Endothelial cell of umbilical vein (primary cell): ENCODE results near the gene COBLL1.

Experiments
- EZH2 ChIP-seq: IDR thresholded peaks from 2 replicates; pipeline ENCODE4 v1.6.1; 2012; ENCODE audit warnings: borderline replicate concordance, low read depth, mild to moderate bottlenecking, moderate library complexity, low read length, inconsistent platforms; ENCODE audit not compliant: severe bottlenecking
- JUN ChIP-seq: IDR thresholded peaks from 2 replicates; pipeline ENCODE4 v1.6.1; 2011; ENCODE audit warnings: borderline replicate concordance, low read depth; ENCODE audit not compliant: insufficient read length, insufficient read depth
- POLR2A ChIP-seq: IDR thresholded peaks from 2 replicates; pipeline ENCODE4 v1.6.1; 2012; ENCODE audit warnings: low read depth, mild to moderate bottlenecking, control low read depth, low read length
- POLR2AphosphoS5 ChIP-seq: IDR thresholded peaks from 2 replicates; pipeline ENCODE4 v1.6.1; 2012; ENCODE audit warnings: low read depth, mild to moderate bottlenecking, control low read depth, low read length, moderate library complexity; ENCODE audit not compliant: insufficient read depth
- TF ChIP-seq, protein P1 (sequence below), 2 donors: IDR thresholded peaks; 1 replicate in 1 of 2; 2 replicates in 1 of 2; pipeline ENCODE4 v1.5.1; 2011; ENCODE audit warnings: low read length in 2 of 2, mild to moderate bottlenecking in 2 of 2, moderate library complexity in 2 of 2, control low read depth in 1 of 2, inconsistent platforms in 1 of 2, low read depth in 1 of 2; ENCODE audit not compliant: insufficient read depth in 1 of 2; ENCODE audit errors: extremely low read depth in 1 of 2
- TF ChIP-seq, protein P2 (sequence below): IDR thresholded peaks from 2 replicates; pipeline ENCODE4 v1.6.1; 2011; ENCODE audit not compliant: insufficient read depth, insufficient read length

DNA sequence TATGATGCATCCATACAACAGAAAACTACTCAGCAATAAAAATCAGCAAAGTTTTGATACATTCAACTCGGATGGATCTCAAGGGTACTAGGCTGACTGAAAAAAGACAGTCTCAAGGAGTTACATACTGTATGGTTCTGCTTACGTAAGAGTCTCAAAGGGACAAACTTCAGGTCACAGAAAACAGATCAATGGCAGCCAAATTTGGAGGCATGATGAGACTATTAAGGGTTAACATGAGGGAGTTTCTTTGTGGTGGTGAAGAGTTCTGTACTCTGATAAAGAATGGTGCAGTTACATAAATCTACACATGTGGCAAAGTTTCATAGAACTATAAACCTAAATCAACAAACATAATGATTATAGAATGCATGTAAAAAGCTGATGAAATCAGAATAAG lies 81.4 kb downstream of the COBLL1 start:
- TF ChIP-seq POLR2AphosphoS5 = no peak
- TF ChIP-seq, protein P1, sequence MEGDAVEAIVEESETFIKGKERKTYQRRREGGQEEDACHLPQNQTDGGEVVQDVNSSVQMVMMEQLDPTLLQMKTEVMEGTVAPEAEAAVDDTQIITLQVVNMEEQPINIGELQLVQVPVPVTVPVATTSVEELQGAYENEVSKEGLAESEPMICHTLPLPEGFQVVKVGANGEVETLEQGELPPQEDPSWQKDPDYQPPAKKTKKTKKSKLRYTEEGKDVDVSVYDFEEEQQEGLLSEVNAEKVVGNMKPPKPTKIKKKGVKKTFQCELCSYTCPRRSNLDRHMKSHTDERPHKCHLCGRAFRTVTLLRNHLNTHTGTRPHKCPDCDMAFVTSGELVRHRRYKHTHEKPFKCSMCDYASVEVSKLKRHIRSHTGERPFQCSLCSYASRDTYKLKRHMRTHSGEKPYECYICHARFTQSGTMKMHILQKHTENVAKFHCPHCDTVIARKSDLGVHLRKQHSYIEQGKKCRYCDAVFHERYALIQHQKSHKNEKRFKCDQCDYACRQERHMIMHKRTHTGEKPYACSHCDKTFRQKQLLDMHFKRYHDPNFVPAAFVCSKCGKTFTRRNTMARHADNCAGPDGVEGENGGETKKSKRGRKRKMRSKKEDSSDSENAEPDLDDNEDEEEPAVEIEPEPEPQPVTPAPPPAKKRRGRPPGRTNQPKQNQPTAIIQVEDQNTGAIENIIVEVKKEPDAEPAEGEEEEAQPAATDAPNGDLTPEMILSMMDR (IDR thresholded peaks at IDR 0.05; ENCODE audit: extremely low read depth in 1 of 2, insufficient read depth in 1 of 2, low read depth in 1 of 2, low read length in 2 of 2) = no peak
- no peak for TF ChIP-seq EZH2
- TF ChIP-seq, protein P2, sequence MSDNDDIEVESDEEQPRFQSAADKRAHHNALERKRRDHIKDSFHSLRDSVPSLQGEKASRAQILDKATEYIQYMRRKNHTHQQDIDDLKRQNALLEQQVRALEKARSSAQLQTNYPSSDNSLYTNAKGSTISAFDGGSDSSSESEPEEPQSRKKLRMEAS = no peak
- TF ChIP-seq POLR2A = no peak
- no peak for TF ChIP-seq JUN
